GM23338 (cell line): ENCODE data around the gene UBE2I. TPM values are rescaled to one million over a fixed set of nuclear protein-coding genes. Genes with fewer than 3 reads are reported as not detected.

ENCODE experiments used
- CREB1 ChIP-seq: fragments of 250-450 bp; sonication (Bioruptor Pico); IDR thresholded peaks from 2 replicates; pipeline ENCODE4 v1.5.0; 2020; ENCODE audit warnings: low read depth, mild to moderate bottlenecking, moderate library complexity
- JUNB ChIP-seq: IDR thresholded peaks from one replicate; pipeline ENCODE4 v1.6.1; 2016; ENCODE audit warnings: antibody characterized with exemption; ENCODE audit not compliant: unreplicated experiment
- NANOG ChIP-seq: IDR thresholded peaks from 2 replicates; pipeline ENCODE4 v1.6.1; 2016; ENCODE audit warnings: antibody characterized with exemption, borderline replicate concordance
- ZNF331 ChIP-seq: fragments of 250-450 bp; sonication (Bioruptor Pico); IDR thresholded peaks from 2 replicates; pipeline ENCODE4 v1.5.0; 2020; ENCODE audit warnings: low read depth, mild to moderate bottlenecking, moderate library complexity
- polyA plus RNA-seq: library from polyadenylated mRNA; unstranded; fragments of >200 nt; fragmentation: Nextera tagmentation; extraction: Ambion mirVana; gene quantifications from 2 replicates; pipeline ENCODE4 v1.2.1, GENCODE V29; 2016
- total RNA-seq: library from RNA; depleted of rRNA; stranded (reverse); fragments of >200 nt; shearing (Covaris generic); gene quantifications from 2 replicates; pipeline ENCODE4 v1.2.3, GENCODE V29; 2014
- TF ChIP-seq, protein P1 (sequence below): fragments of 250-450 bp; sonication (Bioruptor Pico); IDR thresholded peaks from 2 replicates; pipeline ENCODE4 v1.5.0; 2020; ENCODE audit warnings: mild to moderate bottlenecking, moderate library complexity
- TF ChIP-seq, protein P2 (sequence below): IDR thresholded peaks from 2 replicates; pipeline ENCODE4 v1.6.1; 2016; ENCODE audit warnings: antibody characterized with exemption
- TF ChIP-seq, protein P3 (sequence below), 2 experiments: fragments of 200-600 bp in 1 of 2; sonication (generic) in 1 of 2; conservative IDR thresholded peaks; 2 replicates each; pipeline versions ENCODE4 v1.5.1 to v1.6.1; 2016 to 2017; ENCODE audit warnings: antibody characterized with exemption in 2 of 2, low read depth in 2 of 2, mild to moderate bottlenecking in 2 of 2, moderate library complexity in 1 of 2

UBE2I gene
- total and polyA plus RNA-seq, 2 experiments from 2014 or later, result 116 to 220 TPM

DNA sequence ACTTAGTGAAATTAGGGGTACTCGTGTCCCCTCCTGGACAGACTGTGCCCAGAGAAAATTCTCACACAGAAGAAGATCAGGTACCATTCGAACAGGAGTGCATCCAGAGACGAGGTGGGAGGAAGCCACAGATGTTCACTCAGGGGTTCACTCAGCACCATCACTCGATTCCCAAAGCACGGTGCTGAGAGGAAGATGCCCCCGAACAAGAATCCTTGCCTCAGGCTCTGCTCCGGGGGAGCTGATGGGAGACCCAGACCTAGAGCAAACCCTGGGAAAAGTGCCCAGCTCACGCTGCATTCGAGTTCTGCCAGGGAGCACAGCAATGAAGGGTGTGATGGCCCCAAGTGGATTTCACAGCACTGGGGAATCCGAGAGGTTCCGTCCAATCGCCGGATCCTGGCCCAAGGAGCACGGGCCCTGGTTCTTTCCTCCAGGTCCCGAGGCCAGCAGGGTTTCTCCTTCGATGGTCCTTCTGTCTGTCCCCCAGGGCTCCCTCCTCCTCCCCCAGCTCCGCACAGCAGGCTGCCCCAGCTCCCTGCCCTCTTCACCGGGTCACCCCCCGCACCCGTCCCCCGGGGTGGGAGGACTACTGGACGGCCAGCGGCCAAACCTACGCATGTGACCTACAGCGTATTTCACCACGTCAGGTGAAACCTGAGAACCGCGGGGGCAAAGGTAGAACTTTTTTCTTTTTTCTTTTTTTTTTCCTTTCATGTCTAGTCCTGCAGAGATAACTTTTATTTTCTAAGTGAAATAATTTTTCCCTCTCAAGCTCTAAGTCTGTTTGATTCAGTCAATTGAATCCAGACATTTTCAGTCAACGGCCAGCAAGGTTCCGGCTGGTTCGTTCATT, 10.2 kb upstream of the UBE2I start (continued):
- TF ChIP-seq, protein P1, sequence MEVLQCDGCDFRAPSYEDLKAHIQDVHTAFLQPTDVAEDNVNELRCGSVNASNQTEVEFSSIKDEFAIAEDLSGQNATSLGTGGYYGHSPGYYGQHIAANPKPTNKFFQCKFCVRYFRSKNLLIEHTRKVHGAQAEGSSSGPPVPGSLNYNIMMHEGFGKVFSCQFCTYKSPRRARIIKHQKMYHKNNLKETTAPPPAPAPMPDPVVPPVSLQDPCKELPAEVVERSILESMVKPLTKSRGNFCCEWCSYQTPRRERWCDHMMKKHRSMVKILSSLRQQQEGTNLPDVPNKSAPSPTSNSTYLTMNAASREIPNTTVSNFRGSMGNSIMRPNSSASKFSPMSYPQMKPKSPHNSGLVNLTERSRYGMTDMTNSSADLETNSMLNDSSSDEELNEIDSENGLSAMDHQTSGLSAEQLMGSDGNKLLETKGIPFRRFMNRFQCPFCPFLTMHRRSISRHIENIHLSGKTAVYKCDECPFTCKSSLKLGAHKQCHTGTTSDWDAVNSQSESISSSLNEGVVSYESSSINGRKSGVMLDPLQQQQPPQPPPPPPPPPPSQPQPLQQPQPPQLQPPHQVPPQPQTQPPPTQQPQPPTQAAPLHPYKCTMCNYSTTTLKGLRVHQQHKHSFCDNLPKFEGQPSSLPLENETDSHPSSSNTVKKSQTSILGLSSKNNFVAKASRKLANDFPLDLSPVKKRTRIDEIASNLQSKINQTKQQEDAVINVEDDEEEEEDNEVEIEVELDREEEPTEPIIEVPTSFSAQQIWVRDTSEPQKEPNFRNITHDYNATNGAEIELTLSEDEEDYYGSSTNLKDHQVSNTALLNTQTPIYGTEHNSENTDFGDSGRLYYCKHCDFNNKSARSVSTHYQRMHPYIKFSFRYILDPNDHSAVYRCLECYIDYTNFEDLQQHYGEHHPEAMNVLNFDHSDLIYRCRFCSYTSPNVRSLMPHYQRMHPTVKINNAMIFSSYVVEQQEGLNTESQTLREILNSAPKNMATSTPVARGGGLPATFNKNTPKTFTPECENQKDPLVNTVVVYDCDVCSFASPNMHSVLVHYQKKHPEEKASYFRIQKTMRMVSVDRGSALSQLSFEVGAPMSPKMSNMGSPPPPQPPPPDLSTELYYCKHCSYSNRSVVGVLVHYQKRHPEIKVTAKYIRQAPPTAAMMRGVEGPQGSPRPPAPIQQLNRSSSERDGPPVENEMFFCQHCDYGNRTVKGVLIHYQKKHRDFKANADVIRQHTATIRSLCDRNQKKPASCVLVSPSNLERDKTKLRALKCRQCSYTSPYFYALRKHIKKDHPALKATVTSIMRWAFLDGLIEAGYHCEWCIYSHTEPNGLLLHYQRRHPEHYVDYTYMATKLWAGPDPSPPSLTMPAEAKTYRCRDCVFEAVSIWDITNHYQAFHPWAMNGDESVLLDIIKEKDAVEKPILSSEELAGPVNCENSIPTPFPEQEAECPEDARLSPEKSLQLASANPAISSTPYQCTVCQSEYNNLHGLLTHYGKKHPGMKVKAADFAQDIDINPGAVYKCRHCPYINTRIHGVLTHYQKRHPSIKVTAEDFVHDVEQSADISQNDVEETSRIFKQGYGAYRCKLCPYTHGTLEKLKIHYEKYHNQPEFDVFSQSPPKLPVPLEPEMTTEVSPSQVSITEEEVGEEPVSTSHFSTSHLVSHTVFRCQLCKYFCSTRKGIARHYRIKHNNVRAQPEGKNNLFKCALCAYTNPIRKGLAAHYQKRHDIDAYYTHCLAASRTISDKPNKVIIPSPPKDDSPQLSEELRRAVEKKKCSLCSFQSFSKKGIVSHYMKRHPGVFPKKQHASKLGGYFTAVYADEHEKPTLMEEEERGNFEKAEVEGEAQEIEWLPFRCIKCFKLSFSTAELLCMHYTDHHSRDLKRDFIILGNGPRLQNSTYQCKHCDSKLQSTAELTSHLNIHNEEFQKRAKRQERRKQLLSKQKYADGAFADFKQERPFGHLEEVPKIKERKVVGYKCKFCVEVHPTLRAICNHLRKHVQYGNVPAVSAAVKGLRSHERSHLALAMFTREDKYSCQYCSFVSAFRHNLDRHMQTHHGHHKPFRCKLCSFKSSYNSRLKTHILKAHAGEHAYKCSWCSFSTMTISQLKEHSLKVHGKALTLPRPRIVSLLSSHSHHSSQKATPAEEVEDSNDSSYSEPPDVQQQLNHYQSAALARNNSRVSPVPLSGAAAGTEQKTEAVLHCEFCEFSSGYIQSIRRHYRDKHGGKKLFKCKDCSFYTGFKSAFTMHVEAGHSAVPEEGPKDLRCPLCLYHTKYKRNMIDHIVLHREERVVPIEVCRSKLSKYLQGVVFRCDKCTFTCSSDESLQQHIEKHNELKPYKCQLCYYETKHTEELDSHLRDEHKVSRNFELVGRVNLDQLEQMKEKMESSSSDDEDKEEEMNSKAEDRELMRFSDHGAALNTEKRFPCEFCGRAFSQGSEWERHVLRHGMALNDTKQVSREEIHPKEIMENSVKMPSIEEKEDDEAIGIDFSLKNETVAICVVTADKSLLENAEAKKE (CRISPR knock-in tag), result no peak
- TF ChIP-seq, protein P2, sequence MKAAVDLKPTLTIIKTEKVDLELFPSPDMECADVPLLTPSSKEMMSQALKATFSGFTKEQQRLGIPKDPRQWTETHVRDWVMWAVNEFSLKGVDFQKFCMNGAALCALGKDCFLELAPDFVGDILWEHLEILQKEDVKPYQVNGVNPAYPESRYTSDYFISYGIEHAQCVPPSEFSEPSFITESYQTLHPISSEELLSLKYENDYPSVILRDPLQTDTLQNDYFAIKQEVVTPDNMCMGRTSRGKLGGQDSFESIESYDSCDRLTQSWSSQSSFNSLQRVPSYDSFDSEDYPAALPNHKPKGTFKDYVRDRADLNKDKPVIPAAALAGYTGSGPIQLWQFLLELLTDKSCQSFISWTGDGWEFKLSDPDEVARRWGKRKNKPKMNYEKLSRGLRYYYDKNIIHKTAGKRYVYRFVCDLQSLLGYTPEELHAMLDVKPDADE, result no peak
- TF ChIP-seq JUNB, result no peak
- TF ChIP-seq, protein P3, sequence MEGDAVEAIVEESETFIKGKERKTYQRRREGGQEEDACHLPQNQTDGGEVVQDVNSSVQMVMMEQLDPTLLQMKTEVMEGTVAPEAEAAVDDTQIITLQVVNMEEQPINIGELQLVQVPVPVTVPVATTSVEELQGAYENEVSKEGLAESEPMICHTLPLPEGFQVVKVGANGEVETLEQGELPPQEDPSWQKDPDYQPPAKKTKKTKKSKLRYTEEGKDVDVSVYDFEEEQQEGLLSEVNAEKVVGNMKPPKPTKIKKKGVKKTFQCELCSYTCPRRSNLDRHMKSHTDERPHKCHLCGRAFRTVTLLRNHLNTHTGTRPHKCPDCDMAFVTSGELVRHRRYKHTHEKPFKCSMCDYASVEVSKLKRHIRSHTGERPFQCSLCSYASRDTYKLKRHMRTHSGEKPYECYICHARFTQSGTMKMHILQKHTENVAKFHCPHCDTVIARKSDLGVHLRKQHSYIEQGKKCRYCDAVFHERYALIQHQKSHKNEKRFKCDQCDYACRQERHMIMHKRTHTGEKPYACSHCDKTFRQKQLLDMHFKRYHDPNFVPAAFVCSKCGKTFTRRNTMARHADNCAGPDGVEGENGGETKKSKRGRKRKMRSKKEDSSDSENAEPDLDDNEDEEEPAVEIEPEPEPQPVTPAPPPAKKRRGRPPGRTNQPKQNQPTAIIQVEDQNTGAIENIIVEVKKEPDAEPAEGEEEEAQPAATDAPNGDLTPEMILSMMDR (conservative IDR thresholded peaks at IDR 0.05; ENCODE audit: low read depth in 2 of 2), result no peak
- no peak for TF ChIP-seq NANOG
- TF ChIP-seq ZNF331, result no peak
- no peak for TF ChIP-seq CREB1 (CRISPR knock-in tag)
